SH-SY5Y (cell line): ENCODE measurements around the gene HTRA2.

Experiments used
- GATA2 ChIP-seq: IDR thresholded peaks from 2 replicates; pipeline ENCODE4 v1.6.1; 2011; ENCODE audit warnings: mild to moderate bottlenecking, low read depth, low read length
- GATA3 ChIP-seq: IDR thresholded peaks from 2 replicates; pipeline ENCODE4 v1.6.1; 2011; ENCODE audit warnings: low read depth, mild to moderate bottlenecking, low read length, moderate library complexity

- no peak for TF ChIP-seq GATA2
- no peak for TF ChIP-seq GATA3
Measured at GRCh38 chr2:74548900-74549826, 19.4 kb downstream of the HTRA2 start.
